ENCODE data around the gene ZBTB25.

The ZBTB25 gene

DNA sequence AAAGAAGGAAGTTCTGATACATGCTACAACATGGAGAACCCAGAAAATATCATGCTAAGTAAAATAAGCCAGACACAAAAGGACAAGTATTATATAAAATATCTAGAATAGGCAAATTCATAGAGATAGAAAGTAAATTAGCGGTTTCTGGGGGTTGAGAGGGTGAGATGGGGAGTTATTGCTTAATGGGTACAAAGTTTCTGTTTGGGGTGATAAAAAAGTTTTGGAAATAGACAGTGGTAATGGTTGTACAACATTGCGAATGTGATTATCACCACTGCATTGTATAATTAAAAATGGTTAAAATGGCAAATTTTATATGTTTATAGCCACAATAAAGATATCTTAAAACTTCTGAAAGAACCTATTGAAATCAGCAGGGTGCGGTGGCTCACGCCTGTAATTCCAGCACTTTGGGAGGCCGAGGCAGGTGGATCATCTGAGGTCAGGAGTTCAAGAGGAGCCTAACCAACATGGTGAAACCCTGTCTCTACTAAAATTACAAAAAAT is 15.0 kb downstream of the ZBTB25 start:
- in situ Hi-C loops (cut with HindIII; ENCODE audit: low sequenced_read_pairs): no loop called here

DNA sequence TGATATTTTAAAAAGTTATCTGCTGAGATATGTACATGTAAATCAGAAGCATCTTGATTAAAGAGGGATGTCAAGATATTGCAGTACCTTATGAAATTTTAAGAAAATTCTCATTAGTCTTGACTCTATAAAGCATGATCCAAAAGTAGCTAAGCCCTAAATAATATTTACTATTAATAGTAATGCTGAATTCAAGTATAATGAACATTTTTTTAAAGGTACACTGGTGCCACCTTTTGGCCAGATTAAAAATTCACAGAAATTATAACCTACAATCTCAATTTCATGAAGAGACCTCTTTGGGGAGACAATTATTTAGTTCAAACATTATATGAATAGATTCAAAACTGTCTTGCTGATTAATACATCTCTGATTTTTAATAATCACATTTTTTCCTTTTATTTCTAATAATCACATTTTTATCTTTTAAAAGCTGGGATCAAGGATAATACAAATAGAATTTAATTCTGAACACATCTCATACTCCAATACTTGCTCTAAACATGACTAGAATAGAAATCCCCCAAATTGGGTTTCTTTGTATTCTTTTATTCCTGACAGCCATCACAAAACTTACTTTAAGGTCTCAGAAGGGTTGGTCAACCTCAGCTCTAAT is 24.9 kb downstream of the ZBTB25 start:
- in situ Hi-C loops (cut with HindIII; ENCODE audit: low sequenced_read_pairs): no loop called here

DNA sequence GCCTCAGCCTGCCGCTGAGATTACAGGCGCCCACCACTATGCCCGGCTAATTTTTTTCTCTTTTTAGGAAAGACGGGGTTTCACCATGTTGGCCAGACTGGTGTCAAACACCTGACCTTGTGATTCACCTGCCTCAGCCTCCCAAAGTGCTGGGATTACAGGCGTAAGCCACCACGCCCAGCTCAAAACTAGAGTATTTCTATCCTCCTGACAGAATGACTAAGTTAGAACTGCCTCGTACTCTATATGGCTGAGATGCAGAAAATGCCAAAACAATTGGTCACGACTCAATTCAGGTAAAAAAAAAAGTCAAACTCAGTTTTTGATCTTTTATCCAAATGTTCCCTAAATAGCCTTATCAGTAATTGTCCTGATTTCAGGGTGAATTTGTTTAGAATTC is 27.2 kb downstream of the ZBTB25 start:
- in situ Hi-C loops (cut with HindIII; ENCODE audit: low sequenced_read_pairs): no loop called here

DNA sequence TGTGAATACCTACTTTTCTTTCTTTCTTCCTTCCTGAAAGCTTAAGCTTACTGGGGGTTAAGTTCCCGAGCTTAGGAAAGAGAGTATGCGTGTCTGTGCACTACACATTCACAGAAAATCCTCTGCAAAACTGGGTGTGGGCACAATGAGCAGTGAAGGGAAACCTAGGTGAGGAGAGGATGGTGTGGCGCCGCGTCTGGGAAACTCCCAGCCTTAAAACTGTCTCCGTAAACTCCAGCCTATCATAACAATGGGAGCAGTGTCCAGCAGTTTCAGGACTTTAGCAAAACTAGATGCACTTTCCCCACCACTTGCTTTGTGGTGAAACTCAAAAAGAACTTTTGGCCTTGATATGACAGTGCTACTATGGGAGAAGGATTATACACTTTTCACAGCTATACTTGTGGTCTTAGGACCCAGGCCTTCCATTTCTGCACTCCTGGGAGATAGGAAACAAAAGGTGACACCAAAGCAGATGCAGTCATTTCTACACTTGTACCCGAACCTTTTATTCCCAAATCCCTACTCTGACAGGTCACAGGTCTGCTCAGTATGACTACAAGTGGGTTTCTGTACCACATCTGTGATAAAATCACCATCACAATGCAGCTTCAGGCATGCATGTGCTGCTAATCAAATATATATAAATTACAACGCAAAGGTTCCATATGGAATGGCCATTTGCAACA is 27.9 kb downstream of the ZBTB25 start:
- in situ Hi-C loops (cut with HindIII; ENCODE audit: low sequenced_read_pairs): no loop called here

DNA sequence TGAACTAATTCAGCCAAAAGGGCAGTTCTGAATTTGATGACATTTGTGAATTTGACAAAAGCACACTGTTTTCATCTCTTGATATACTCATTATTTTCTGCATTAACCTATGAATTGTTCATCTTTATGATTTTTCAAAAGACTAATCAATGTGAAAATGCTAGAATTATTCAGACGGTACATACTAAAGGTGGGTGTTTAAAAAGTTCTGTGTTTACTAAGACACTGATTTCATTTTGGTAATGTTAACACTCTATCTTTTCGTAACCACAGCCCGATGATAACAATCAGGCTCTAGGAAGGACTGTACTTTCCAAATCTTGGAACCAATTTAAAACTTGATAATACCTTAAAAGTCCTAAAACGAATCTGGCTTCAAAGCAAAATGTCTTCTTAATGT is 28.9 kb downstream of the ZBTB25 start:
- in situ Hi-C loops (cut with HindIII; ENCODE audit: low sequenced_read_pairs): no loop called here

DNA sequence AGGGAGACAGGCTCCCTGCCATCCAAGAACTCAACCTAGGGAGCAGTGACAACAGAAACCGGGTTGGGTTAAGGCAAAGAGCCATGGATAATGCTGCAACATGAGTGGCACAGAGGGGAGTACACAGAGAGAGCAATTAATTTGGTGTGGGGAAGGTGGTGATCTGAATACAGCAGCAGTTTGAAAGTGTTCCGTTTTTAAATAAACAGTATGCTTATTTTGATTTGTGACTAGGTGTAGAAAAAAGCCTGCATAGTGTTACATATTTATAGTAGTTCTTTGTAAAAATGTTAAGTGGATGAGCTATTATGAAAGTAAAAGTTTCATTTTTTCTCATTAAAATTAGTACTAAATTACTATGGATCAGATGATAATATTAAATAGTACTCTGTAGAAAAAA is 29.6 kb downstream of the ZBTB25 start:
- in situ Hi-C loops (cut with HindIII; ENCODE audit: low sequenced_read_pairs): no loop called here

DNA sequence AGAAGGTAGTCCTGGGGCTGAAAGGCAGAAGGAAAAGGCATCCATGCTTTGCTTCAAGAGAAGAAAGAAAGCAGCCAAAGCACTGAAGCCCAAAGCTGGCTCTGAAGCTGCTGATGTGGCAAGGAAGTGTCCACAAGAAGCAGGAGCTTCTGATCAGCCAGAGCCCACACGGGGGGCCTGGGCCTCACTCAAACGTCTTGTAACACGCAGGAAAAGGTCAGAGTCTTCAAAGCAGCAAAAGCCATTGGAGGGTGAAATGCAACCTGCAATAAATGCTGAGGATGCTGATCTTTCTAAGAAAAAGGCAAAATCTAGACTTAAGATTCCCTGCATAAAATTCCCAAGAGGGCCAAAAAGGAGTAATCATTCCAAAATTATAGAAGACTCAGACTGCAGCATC is 35.2 kb downstream of the ZBTB25 start:
- in situ Hi-C loops (cut with HindIII; ENCODE audit: low sequenced_read_pairs): no loop called here

DNA sequence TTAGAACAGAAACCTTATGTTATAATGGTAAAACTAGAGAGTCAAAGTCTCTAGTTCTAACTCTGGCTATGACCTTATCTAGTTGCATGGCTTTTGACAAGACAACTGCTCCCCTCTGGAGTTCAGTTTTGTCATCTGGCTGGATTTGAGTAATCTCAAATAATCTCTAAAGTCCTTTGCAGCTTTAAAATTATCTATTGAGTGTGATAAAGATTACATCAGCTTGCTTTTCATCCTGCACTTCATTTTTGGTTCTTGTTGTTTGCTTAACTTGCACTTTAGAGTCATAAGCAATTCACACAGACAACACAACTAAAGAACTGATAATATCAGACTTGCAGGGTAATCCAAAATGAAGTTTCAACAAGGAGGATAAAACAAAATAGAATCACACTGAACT is 36.1 kb downstream of the ZBTB25 start:
- in situ Hi-C loops (cut with HindIII; ENCODE audit: low sequenced_read_pairs): no loop called here

DNA sequence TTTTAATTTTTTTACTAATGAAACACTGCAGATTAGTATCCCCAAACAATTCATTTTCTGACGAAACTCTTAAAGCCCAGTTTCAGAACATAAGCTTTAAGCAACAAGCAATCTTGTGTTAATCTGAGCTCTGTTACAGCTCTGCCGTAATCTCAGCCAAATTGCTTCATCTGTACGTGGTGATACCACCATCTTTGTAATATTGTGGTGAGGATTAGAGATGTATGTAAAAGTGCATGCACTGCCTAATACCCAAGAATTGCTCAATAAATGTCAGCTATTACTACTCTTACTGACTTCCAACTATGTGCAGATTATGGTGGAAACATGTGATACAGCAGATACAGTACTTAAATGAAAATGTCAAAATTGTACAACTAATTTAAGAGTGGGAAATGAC is 36.5 kb downstream of the ZBTB25 start:
- in situ Hi-C loops (cut with HindIII; ENCODE audit: low sequenced_read_pairs): no loop called here

DNA sequence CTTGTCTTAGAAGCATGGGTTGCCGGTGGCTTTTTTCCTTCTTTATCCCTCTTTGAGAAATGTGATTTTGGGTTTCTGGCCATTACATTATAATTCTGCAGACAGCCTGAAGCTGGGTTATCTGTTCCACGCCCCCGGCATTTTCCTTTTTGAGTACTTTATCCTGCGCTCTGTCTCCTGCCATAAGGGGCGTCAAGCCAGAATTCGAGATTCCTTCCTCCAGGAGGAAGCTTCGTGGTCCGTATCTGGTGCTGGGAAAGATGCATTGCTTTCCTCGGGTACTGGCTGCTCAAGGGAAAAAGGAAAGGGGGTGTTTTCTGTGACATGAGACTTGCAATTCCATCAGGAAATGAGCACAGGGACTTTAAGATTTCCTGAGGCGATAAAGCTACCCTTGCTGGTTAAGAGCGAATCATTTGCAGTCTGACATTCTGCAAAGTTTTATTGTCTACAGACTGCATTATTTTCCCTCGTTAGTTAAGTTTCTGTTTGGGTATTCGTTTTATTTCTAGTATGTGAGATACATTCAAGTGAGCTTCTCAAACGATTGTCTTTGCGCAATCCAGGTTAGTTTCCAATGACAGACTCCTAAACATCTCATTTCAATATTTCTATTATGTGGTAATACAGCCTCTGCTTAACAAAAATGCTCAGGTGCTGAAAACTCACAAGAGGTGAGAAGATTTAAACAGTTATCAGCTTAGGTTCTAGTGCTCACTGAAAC is 37.6 kb downstream of the ZBTB25 start:
- in situ Hi-C loops (cut with HindIII; ENCODE audit: low sequenced_read_pairs): no loop called here

DNA sequence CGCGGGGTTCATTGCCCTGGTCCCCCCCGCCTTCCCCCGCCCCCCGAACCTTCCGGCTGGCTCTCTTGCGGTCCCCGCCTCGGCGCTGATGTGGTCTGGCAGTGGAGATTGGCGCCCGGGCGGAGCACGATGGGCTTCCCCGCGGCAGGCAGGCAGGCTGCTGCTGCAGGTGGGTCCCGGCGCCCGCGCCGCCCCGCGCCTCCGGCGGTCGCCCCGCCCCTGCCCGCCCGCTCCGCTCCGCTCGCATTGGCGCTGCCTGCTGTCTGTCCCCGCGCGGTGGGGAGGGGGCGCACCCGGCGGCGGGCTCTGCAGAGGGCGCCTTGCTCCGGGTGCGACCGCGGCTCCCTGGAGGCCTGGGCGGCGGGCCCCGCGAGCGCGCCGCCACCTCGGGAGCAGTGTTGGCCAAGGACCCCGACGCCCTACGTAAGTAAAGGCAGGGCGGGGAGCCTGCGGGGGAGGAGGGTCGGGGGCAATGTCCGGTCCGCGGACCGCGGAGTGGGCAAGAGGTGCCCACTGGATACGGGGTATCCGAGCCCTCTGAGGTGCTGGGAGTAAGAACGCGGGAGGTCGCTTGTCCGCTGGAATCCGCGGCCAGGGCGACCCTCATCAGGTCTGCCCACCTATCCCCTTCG is 38.3 kb downstream of the ZBTB25 start, which contains the start of gene AKAP5:
AKAP5 (plus strand) TSS at position 309 of the 632 bp plus-strand sequence. CDS start 2,896 bp downstream, outside the sequence.
- in situ Hi-C loops (cut with HindIII; ENCODE audit: low sequenced_read_pairs): no loop called here

DNA sequence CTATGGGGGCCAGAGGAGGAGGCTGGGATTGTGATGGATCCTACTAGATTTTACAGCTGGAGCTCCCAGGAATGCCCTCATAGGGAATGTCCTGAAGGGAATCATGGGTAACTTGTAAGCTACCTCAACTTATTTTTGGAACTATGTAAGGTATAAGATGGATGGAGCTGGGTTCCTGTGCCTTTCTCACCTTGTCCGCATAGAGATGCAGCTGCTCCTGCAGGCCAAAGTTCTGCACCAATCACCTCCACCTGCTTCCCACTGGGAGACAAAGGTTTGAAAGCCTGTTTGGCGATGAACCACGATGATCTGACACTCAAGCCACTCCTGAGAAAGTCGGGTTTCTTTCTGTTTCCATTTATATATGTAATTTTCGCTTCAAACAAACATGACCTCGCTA is 39.0 kb downstream of the ZBTB25 start:
- in situ Hi-C loops (cut with HindIII; ENCODE audit: low sequenced_read_pairs): no loop called here

DNA sequence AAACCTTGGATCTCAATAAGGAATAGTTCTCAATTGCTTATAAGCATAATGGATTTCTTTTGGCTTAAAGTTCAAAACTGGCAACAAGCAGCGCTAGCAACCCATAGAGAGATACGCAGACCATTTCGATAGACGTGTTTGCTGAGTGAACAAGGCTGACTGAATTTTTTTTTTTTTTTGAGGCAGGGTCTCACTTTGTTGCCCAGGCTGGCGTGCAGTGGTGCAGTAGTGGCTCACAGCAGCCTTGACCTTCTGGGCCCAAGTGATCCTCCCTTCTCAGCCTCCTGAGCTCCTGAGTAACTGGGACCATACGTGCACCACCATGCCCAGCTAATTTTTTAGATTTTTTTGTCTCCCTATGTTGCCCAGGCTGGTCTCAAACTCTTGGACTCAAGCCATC is 39.8 kb downstream of the ZBTB25 start:
- in situ Hi-C loops (cut with HindIII; ENCODE audit: low sequenced_read_pairs): no loop called here

DNA sequence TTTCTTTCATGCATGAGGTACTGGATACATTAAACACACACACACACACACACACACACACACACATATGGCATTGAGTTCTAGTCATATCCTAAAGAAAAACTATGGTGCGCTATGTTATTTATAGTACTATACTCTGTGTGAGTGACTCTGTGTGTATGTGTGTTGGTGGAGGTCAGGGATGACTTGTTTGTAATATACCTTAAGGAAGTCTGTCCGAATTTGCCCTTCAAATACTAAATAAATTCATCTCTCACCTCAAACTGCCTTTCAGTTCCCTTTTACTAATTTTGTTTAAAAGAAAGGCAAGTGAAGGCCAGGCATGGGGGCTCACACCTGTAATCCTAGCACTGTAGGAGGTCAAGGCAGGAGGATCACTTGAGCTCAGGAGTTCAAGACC is 40.4 kb downstream of the ZBTB25 start:
- in situ Hi-C loops (cut with HindIII; ENCODE audit: low sequenced_read_pairs): no loop called here

DNA sequence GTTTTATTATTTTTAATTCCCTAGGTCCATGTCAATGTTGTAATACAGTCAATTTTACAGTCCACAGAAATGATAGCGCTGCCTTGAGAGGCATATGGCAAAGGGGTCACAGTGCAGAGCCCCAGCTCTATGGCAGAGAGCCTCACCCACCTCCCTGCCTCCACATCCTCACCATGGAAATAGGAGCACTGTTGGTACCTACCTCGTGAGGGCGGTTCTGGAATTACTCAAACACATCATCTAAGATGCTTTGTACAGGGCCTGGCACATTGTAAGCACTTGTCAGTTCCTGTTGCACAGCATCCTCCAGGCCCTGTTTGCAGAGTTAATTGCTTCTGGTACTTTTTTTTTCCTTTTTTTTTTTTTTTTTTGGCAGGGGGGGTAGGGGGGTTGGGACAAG is 42.4 kb downstream of the ZBTB25 start:
- in situ Hi-C loops (cut with HindIII; ENCODE audit: low sequenced_read_pairs): no loop called here

DNA sequence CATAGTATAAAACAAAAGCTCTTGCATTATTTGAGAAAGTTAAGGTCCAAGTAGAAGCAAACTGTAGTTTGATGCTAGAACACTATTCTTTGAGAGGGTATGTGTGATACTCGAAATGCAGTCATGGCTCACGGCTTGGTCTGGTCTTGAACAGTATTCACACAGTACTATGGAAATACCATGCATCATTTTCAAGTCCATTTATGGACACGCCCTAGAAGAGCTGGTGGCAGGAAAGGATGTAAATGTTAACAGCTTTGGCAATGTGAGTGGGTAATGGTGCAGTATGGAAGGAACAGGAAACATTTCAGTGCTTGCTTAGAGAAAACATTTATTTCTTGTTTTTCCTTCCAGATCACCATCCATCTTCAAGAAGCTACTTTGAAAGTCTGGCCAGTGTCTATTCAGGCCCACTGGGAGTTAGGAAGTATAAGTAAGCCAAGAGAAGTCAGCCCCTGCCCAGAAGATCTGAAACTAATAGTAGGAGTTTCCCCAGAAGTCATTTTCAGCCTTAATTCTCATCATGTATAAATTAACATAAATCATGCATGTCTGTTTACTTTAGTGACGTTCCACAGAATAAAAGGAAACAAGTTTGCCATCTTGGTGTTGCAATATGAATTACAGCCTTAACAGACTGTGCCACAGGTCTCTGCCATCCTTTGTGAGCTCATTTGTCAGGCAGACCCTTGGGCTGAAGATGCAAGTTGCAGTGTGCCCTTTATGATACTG is 44.1 kb downstream of the ZBTB25 start:
- in situ Hi-C loops (cut with HindIII; ENCODE audit: low sequenced_read_pairs): no loop called here

DNA sequence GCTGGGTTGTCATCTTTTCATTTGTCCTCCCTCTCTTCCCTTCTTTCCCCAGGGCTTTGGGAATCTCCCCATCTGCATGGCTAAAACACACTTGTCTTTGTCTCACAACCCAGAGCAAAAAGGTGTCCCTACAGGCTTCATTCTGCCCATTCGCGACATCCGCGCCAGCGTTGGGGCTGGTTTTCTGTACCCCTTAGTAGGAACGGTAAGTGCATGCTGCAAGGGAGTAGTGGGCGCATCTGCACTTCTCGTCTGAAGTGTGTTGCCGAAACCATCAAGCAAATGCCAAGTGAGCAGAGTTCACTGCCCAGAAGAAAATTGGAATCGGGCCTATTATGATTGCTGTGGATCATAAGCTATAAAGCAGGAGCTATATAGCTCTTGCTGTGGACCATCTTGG is 49.0 kb downstream of the ZBTB25 start:
- in situ Hi-C loops (cut with HindIII; ENCODE audit: low sequenced_read_pairs): no loop called here

DNA sequence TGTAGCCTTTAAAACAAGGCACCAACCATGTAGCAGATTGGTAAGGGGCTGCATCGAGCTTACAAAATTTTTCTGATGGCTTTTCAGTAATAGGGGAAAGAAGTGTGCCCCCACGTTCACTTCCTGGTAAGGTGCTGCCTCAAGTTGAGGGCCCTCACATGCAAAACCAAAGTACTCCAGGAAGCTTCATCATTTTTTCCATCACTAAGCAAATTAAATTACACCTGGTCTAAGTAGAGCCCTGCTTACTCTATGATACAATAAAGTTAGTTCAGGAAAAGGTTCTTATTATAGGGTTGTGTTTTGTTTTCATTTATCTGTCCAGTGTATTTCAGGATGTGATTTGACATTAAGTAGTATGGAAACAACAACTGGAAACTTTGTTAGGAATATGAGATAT is 53.4 kb downstream of the ZBTB25 start:
- in situ Hi-C loops (cut with HindIII; ENCODE audit: low sequenced_read_pairs): no loop called here

DNA sequence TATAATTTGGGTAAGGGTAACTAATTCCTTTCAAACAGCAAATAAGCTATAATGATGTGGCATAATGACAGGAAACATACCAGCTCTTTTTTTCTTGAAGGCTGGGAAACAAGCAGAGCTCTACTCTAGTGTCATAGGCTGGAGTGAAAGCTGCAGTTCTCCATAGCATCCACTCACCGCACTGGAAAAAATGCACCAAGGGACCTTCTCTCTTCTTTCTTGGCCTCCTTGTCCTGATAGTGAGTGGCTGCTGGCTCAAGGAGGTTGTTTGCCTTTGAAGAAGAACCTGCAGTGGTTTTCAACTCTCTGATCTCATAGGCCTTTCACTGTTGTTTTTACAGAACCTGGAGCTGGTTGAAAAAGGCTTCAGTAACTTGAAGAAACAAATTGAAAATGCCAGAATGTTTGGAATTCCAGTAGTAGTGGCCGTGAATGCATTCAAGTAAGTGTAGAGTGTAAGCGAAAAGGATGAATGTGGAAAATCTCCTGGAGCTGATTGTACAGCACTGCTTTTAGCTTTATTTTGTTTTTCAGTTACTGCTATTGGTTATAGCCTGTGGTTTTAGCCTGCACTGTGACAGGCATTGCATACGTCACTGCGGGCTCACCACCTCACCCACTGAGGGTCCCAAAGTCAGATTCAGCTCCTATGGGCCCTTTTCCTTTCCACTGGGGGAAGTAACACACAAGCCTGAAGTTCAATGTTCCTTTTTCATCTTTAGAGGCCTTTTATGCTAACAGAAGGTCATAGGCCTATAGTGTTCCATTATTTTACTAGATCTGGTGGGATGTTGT is 55.6 kb downstream of the ZBTB25 start:
- in situ Hi-C loops (cut with HindIII; ENCODE audit: low sequenced_read_pairs): no loop called here
